Neuron (in vitro differentiated cells): Measurements from ENCODE around the gene KICS2.
"Not testable (repeated sequence)": the region's sequence is repeated elsewhere in the genome, so short reads cannot be mapped to it uniquely, and the experiment has no call there.

Source experiments
- H2AFZ ChIP-seq: one replicate; pipeline ENCODE4 v1.6.1; 2013; ENCODE audit warnings: low read depth, mild to moderate bottlenecking, inconsistent platforms, low read length, moderate library complexity
- H3K27me3 ChIP-seq: one replicate; pipeline ENCODE4 v1.6.1; 2013; ENCODE audit warnings: low read length; ENCODE audit not compliant: insufficient read depth
- H3K36me3 ChIP-seq: one replicate; pipeline ENCODE4 v1.6.1; 2013; ENCODE audit warnings: low read length; ENCODE audit not compliant: insufficient read depth
- H3K4me1 ChIP-seq: one replicate; pipeline ENCODE4 v1.6.1; 2013; ENCODE audit warnings: low read length; ENCODE audit not compliant: insufficient read depth
- H3K4me3 ChIP-seq: 2 replicates; pipeline ENCODE4 v1.5.1; 2013; ENCODE audit warnings: mild to moderate bottlenecking, low read length, moderate library complexity
- H3K9me3 ChIP-seq: one replicate; pipeline ENCODE4 v1.6.1; 2013; ENCODE audit warnings: low read length

The KICS2 gene

DNA sequence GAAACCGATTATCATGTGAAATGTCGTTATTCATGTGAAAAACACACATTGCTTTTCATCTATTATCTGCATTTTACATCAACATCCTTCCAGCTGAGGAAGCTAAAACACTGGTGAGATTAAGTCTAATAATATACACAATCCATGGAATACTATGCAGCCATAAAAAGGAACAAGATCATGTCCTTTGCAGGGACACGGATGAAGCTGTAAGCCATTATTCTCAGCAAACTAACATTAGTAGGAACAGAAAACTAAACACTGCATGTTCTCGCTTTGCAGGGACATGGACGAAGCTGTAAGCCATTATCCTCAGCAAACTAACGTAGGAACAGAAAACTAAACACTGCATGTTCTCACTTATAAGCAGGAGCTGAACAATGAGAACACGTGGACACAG lies 18.3 kb downstream of the KICS2 start:
- Histone ChIP-seq H3K4me3 (no peak overlapping the region), H3K4me1 (no peaks in the 10 kb centered on the region), H3K27me3 (no peaks in the 10 kb centered on the region), H3K9me3 (no peaks in the 10 kb centered on the region), H2AFZ (no peak overlapping the region), H3K36me3 (no peaks in the 10 kb centered on the region)

- Histone ChIP-seq H2AFZ (no peak overlapping the region), H3K27me3 (no peaks in the 10 kb centered on the region), H3K4me1 (no peaks in the 10 kb centered on the region), H3K36me3 (no peaks in the 10 kb centered on the region), H3K9me3 (no peaks in the 10 kb centered on the region), H3K4me3 (no peak overlapping the region)
Observed at GRCh38 chr12:64203036-64203435, 19.1 kb downstream of the KICS2 start.

DNA sequence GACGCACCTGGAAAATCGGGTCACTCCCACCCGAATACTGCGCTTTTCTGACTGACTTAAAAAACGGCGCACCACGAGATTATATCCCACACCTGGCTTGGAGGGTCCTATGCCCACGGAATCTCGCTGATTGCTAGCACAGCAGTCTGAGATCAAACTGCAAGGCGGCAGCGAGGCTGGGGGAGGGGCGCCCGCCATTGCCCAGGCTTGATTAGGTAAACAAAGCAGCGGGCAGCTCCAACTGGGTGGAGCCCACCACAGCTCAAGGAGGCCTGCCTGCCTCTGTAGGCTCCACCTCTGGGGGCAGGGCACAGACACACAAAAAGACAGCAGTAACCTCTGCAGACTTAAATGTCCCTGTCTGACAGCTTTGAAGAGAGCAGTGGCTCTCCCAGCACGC lies 26.3 kb downstream of the KICS2 start:
- not testable (repeated sequence) for H3K4me3 ChIP-seq, H3K9me3 ChIP-seq, H3K4me1 ChIP-seq, H3K36me3 ChIP-seq, H2AFZ ChIP-seq, H3K27me3 ChIP-seq

DNA sequence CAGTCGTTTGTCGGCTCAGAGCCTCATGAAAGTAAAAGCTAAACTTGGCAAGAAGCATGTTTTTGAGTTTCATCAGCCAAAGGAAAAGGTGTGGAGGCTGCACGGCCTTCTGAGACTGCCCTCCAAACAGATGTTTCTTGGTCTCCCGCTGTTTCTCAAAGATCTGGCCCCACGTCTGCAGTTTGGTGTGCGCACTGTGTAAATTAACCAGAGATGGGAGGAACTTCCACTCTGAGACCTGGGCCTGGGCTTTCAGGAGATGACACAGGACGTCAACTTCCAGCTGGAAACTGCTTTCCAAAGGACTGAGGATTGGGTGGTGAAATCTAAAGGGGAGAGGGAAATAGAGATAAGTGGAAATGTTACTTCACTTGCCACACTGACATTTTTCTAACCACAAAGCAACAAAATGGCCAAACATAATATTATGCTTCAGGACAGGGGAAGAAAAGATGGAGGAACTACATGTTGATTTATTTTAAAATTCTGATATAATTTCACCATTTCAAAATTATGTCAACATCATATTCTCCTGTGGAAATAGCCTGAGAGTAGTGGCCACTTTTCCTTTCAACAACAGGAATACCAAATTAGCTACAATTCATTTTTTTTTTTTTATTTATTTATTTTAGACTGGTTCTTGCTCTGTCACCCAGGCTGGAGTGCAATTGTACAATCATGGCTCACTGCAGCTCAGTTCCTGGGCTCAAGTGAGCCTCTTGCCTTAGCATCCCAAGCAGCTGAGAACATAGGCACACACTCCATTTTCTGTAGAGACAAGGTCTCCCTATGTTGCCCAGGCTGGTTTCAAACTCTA lies 27.6 kb downstream of the KICS2 start:
- H3K4me3 ChIP-seq = no peak overlapping the region
- peaks cover 2% of the 10 kb centered on the region for H3K9me3 ChIP-seq
- H3K4me1 ChIP-seq = no peaks in the 10 kb centered on the region
- no peaks in the 10 kb centered on the region for H3K27me3 ChIP-seq
- no peak overlapping the region for H2AFZ ChIP-seq
- H3K36me3 ChIP-seq = peaks cover 8% of the 10 kb centered on the region

DNA sequence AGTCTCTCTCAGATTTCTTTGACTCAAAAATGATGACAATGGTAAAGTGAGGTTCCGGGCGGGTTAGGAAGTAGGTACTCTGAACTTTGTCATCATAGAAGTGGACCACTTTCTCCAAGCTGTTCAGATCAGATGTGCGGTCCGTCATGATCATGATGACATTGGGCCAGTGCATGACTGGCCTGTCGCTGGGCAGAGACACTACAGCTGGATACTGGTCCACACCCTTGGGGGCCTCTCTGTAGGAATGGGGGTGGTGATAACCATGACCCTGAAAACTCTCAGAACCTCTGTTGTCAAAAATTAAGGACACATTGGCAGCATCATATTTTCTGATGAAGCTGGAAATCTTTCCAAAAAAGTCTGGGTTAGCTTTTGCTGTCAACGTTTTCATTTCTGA lies 28.2 kb downstream of the KICS2 start:
- Histone ChIP-seq H3K4me3 (no peak overlapping the region), H3K36me3 (peaks cover 8% of the 10 kb centered on the region), H3K27me3 (no peaks in the 10 kb centered on the region), H3K4me1 (no peaks in the 10 kb centered on the region), H3K9me3 (peaks cover 2% of the 10 kb centered on the region), H2AFZ (no peak overlapping the region)

GRCh38 chr12:64192644-64193444 lies 29.3 kb downstream of the KICS2 start:
- peaks cover 2% of the 10 kb centered on the region for H3K9me3 ChIP-seq
- H3K27me3 ChIP-seq = no peaks in the 10 kb centered on the region
- peaks cover 8% of the 10 kb centered on the region for H3K36me3 ChIP-seq
- H2AFZ ChIP-seq = no peak overlapping the region
- no peak overlapping the region for H3K4me3 ChIP-seq
- H3K4me1 ChIP-seq = no peaks in the 10 kb centered on the region

GRCh38 chr12:64190140-64190539 lies 32.0 kb downstream of the KICS2 start:
- no peaks in the 10 kb centered on the region for H3K27me3 ChIP-seq
- peaks cover 2% of the 10 kb centered on the region for H3K9me3 ChIP-seq
- H3K4me3 ChIP-seq = no peak overlapping the region

DNA sequence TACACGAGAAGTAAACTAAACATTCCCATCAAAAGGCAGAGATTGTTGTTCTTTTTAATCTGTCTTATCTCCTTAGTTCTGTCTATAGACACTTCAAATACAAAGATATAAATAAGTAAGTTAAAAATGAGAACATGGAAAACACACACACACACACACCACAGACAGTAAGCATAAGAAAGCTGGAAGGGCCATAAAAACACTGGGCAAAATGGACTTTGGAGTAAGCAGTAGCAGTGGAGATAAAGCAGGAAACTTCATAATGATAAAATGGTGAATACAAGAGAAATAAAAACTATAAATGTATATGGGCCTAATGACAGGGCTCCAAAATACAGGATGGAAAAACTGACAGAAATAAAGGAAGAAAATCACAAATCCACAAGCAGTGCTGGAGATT lies 32.6 kb downstream of the KICS2 start:
- Histone ChIP-seq H3K4me1 (peaks cover 2% of the 10 kb centered on the region), H2AFZ (no peak overlapping the region), H3K27me3 (no peaks in the 10 kb centered on the region), H3K9me3 (peaks cover 2% of the 10 kb centered on the region), H3K4me3 (no peak overlapping the region), H3K36me3 (peaks cover 8% of the 10 kb centered on the region)

More at GRCh38 chr12:64190140-64190539, 32.0 kb downstream of the KICS2 start:
- H3K4me1 ChIP-seq = peaks cover 2% of the 10 kb centered on the region
- H3K36me3 ChIP-seq = peaks cover 8% of the 10 kb centered on the region
- no peak overlapping the region for H2AFZ ChIP-seq

DNA sequence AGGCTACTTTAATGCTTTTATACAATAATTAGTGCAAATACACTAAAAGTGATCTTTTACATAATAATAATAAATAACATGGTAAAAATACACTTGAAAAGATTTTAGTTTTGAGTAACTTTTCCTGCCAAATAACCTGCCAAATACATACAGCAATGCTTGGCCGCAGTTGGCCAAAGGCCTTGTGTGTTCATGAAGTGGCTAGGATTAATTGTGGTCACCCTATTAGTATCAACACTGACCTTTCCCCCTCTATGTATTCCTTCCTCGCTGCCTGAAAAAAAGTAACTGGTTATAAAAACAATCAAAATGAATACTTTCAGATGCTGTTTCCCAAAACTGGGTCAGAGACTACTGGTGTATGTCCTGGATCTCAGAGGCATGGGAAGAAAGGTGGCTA lies 34.3 kb downstream of the KICS2 start:
- H3K27me3 ChIP-seq = no peaks in the 10 kb centered on the region
- H3K4me1 ChIP-seq = peaks cover 2% of the 10 kb centered on the region
- no peaks in the 10 kb centered on the region for H3K36me3 ChIP-seq
- no peak overlapping the region for H2AFZ ChIP-seq
- H3K4me3 ChIP-seq = no peak overlapping the region
- no peaks in the 10 kb centered on the region for H3K9me3 ChIP-seq

- H3K36me3 ChIP-seq = no peaks in the 10 kb centered on the region
- H3K4me3 ChIP-seq = no peak overlapping the region
- H3K4me1 ChIP-seq = peaks cover 2% of the 10 kb centered on the region
- H2AFZ ChIP-seq = no peak overlapping the region
- H3K27me3 ChIP-seq = no peaks in the 10 kb centered on the region
- no peaks in the 10 kb centered on the region for H3K9me3 ChIP-seq
Observed at GRCh38 chr12:64187370-64187769, 34.7 kb downstream of the KICS2 start.

- H2AFZ ChIP-seq = no peak overlapping the region
- no peak overlapping the region for H3K4me3 ChIP-seq
- no peaks in the 10 kb centered on the region for H3K36me3 ChIP-seq
- no peaks in the 10 kb centered on the region for H3K27me3 ChIP-seq
- H3K9me3 ChIP-seq = no peaks in the 10 kb centered on the region
- H3K4me1 ChIP-seq = peaks cover 2% of the 10 kb centered on the region
Observed at GRCh38 chr12:64186789-64187188, 35.3 kb downstream of the KICS2 start.

GRCh38 chr12:64184216-64184615 lies 37.9 kb downstream of the KICS2 start:
- Histone ChIP-seq H3K4me1 (peaks cover 6% of the 10 kb centered on the region), H3K36me3 (no peaks in the 10 kb centered on the region), H2AFZ (no peak overlapping the region), H3K4me3 (no peak overlapping the region), H3K27me3 (no peaks in the 10 kb centered on the region), H3K9me3 (no peaks in the 10 kb centered on the region)

DNA sequence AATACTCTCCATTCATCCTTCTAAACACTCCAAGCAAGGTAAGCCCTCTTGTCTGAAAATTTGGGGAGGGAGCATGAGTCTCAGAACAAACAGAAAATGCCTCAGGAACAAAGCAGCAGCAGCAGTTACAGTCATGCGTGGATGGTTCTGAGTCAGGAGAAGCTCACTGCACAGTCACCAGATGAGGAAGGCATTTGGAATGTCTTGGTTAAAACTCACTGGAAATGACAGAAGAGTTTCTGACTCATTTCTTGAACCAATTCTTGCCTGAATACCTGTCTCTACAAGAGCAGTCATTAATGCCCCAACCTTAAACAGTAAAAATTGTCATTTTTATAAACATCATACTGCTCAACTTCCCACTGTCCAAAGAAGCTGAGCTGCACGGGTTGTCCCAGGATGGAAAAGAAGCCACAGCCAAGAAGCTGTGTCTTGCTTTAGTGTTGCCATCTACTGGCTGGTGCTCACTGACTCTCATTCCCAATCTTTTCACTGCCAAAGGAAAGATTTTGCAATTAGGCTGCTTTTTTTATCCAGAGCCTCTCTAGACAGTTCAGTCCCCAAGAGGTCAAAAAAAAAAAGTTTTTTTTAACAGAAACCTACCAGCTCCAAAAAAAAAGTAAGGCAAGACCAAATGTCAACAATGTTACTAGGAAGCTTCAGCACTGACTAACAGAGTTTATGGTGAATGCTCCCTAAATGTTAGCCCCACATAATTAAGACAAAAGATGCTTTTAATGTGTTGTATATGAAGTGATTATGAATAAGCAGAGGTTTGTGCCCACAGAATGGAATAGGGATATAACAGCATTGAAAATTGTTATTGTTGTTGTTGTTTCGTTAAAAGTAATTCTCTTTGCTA lies 40.4 kb downstream of the KICS2 start:
- Histone ChIP-seq H3K4me1 (peaks cover 4% of the 10 kb centered on the region), H3K27me3 (no peaks in the 10 kb centered on the region), H3K4me3 (no peak overlapping the region), H3K36me3 (no peaks in the 10 kb centered on the region), H3K9me3 (no peaks in the 10 kb centered on the region), H2AFZ (no peak overlapping the region)
